HL-60 (cell line): ENCODE results near the gene CDC42EP3.

ENCODE experiments used
- TF ChIP-seq, protein P1 (sequence below): IDR thresholded peaks from one replicate; pipeline ENCODE4 v1.5.1; 2011; ENCODE audit warnings: low read length, control low read depth, inconsistent platforms; ENCODE audit not compliant: insufficient read depth
- TF ChIP-seq, protein P2 (sequence below): IDR thresholded peaks from 2 replicates; pipeline ENCODE4 v1.6.1; 2012; ENCODE audit warnings: low read depth; ENCODE audit not compliant: insufficient replicate concordance

DNA sequence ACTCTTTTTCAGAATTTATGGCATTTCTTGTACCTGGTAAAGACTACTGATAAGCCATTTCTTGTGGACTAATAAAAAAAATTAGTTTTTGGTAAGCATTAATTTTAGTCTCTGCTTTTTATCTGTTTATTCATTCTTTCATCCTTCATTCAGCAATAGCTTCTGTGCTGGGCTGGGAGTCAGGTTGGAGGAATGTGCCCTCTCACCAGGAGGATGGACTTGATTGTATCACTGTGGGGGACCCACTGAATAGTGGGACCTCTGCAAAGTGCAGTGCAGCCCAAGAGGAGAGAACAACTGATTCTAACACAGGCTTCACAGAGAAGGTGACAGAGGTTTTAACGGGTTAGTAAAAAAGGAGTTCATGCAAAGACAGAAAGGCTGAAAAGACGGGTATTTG lies 39.1 kb downstream of the CDC42EP3 start:
- TF ChIP-seq, protein P1, sequence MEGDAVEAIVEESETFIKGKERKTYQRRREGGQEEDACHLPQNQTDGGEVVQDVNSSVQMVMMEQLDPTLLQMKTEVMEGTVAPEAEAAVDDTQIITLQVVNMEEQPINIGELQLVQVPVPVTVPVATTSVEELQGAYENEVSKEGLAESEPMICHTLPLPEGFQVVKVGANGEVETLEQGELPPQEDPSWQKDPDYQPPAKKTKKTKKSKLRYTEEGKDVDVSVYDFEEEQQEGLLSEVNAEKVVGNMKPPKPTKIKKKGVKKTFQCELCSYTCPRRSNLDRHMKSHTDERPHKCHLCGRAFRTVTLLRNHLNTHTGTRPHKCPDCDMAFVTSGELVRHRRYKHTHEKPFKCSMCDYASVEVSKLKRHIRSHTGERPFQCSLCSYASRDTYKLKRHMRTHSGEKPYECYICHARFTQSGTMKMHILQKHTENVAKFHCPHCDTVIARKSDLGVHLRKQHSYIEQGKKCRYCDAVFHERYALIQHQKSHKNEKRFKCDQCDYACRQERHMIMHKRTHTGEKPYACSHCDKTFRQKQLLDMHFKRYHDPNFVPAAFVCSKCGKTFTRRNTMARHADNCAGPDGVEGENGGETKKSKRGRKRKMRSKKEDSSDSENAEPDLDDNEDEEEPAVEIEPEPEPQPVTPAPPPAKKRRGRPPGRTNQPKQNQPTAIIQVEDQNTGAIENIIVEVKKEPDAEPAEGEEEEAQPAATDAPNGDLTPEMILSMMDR, result no peak
- TF ChIP-seq, protein P2, sequence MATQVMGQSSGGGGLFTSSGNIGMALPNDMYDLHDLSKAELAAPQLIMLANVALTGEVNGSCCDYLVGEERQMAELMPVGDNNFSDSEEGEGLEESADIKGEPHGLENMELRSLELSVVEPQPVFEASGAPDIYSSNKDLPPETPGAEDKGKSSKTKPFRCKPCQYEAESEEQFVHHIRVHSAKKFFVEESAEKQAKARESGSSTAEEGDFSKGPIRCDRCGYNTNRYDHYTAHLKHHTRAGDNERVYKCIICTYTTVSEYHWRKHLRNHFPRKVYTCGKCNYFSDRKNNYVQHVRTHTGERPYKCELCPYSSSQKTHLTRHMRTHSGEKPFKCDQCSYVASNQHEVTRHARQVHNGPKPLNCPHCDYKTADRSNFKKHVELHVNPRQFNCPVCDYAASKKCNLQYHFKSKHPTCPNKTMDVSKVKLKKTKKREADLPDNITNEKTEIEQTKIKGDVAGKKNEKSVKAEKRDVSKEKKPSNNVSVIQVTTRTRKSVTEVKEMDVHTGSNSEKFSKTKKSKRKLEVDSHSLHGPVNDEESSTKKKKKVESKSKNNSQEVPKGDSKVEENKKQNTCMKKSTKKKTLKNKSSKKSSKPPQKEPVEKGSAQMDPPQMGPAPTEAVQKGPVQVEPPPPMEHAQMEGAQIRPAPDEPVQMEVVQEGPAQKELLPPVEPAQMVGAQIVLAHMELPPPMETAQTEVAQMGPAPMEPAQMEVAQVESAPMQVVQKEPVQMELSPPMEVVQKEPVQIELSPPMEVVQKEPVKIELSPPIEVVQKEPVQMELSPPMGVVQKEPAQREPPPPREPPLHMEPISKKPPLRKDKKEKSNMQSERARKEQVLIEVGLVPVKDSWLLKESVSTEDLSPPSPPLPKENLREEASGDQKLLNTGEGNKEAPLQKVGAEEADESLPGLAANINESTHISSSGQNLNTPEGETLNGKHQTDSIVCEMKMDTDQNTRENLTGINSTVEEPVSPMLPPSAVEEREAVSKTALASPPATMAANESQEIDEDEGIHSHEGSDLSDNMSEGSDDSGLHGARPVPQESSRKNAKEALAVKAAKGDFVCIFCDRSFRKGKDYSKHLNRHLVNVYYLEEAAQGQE, result no peak
